Mucosa of rectum (tissue), 2 donors: ENCODE results near the gene FOXK1.
A peak's percentile ranks its signal among the peaks of the same experiment; 100 is the strongest.

Experiments used
- H3K27ac ChIP-seq, 2 donors: one replicate each; pipeline ENCODE4 v1.7.0; 2013; ENCODE audit warnings: inconsistent platforms in 2 of 2, low read depth in 2 of 2, low read length in 2 of 2
- H3K27me3 ChIP-seq, 2 donors: one replicate each; pipeline ENCODE4 v1.7.0; 2013; ENCODE audit warnings: low read length in 2 of 2; ENCODE audit not compliant: control insufficient read depth in 2 of 2, insufficient read depth in 2 of 2
- H3K36me3 ChIP-seq, 2 donors: one replicate each; pipeline ENCODE4 v1.7.0; 2013; ENCODE audit warnings: low read length in 2 of 2; ENCODE audit not compliant: control insufficient read depth in 2 of 2, insufficient read depth in 2 of 2
- H3K4me1 ChIP-seq, 2 donors: one replicate each; pipeline ENCODE4 v1.7.0; 2013; ENCODE audit warnings: low read length in 2 of 2, mild to moderate bottlenecking in 1 of 2; ENCODE audit not compliant: control insufficient read depth in 2 of 2, insufficient read depth in 2 of 2
- H3K4me3 ChIP-seq, 2 donors: one replicate each; pipeline ENCODE4 v1.7.0; 2013; ENCODE audit warnings: low read length in 2 of 2
- H3K9ac ChIP-seq, 2 donors: one replicate each; pipeline ENCODE4 v1.7.0; 2013; ENCODE audit warnings: low read length in 2 of 2, low read depth in 1 of 2, mild to moderate bottlenecking in 1 of 2
- H3K9me3 ChIP-seq, 2 donors: one replicate each; pipeline ENCODE4 v1.7.0; 2013; ENCODE audit warnings: low read length in 2 of 2; ENCODE audit not compliant: control insufficient read depth in 2 of 2
- donor health status: healthy.
- donor health status: Normal muscosa, but diverticular disease.

FOXK1 gene

GRCh38 chr7:4707980-4708411 lies 25.9 kb downstream of the FOXK1 start:
- Histone ChIP-seq H3K36me3 (no peaks in the 10 kb centered on the region), H3K27me3 (no peaks in the 10 kb centered on the region), H3K4me3 (no peak overlapping the region), H3K27ac (no peak overlapping the region), H3K4me1 (peaks cover 8 to 12% of the 10 kb centered on the region in 2 donors), H3K9ac (no peak overlapping the region), H3K9me3 (no peaks in the 10 kb centered on the region)

- Histone ChIP-seq H3K36me3 (no peaks in the 10 kb centered on the region), H3K9ac (no peak overlapping the region), H3K4me1 (peaks cover 10 to 14% of the 10 kb centered on the region in 2 donors), H3K27ac (no peak overlapping the region), H3K9me3 (no peaks in the 10 kb centered on the region), H3K27me3 (no peaks in the 10 kb centered on the region), H3K4me3 (no peak overlapping the region)
Measured at GRCh38 chr7:4709187-4709586, 27.1 kb downstream of the FOXK1 start.

- Histone ChIP-seq H3K4me3 (no peak overlapping the region), H3K27me3 (no peaks in the 10 kb centered on the region), H3K9ac (no peak overlapping the region), H3K4me1 (peaks cover 13 to 14% of the 10 kb centered on the region in 2 donors), H3K9me3 (no peaks in the 10 kb centered on the region), H3K36me3 (peaks cover 0 to 4% of the 10 kb centered on the region in 2 donors), H3K27ac (no peak overlapping the region)
Measured at GRCh38 chr7:4711093-4711492, 29.0 kb downstream of the FOXK1 start.

GRCh38 chr7:4711634-4712033 lies 29.5 kb downstream of the FOXK1 start:
- no peak overlapping the region for H3K4me3 ChIP-seq
- H3K27ac ChIP-seq, result no peak overlapping the region
- peaks cover 13 to 14% of the 10 kb centered on the region in 2 donors for H3K4me1 ChIP-seq
- no peaks in the 10 kb centered on the region for H3K27me3 ChIP-seq
- H3K9me3 ChIP-seq, result no peaks in the 10 kb centered on the region
- peaks cover 0 to 4% of the 10 kb centered on the region in 2 donors for H3K36me3 ChIP-seq
- H3K9ac ChIP-seq, result no peak overlapping the region

- Histone ChIP-seq H3K4me1 (peaks cover 13 to 14% of the 10 kb centered on the region in 2 donors), H3K9ac (no peak overlapping the region), H3K4me3 (peak overlapping the region; percentile 4 to 20)
Measured at GRCh38 chr7:4712281-4713182, 30.4 kb downstream of the FOXK1 start.

GRCh38 chr7:4713183-4713784 lies 31.2 kb downstream of the FOXK1 start:
- peaks cover 13 to 14% of the 10 kb centered on the region in 2 donors for H3K4me1 ChIP-seq
- peaks cover 4% of the 10 kb centered on the region in 2 donors for H3K36me3 ChIP-seq
- H3K27me3 ChIP-seq, result no peaks in the 10 kb centered on the region
- no peak overlapping the region for H3K27ac ChIP-seq
- no peak overlapping the region for H3K9ac ChIP-seq
- no peaks in the 10 kb centered on the region for H3K9me3 ChIP-seq
- peak overlapping the region in 1 of 2 donors; percentile 20 for H3K4me3 ChIP-seq

More at GRCh38 chr7:4712281-4713182, 30.4 kb downstream of the FOXK1 start:
- Histone ChIP-seq H3K27ac (peak overlapping the region; percentile 9 to 13), H3K27me3 (no peaks in the 10 kb centered on the region), H3K36me3 (peaks cover 0 to 4% of the 10 kb centered on the region in 2 donors), H3K9me3 (no peaks in the 10 kb centered on the region)

GRCh38 chr7:4714161-4714700 lies 32.1 kb downstream of the FOXK1 start:
- H3K9ac ChIP-seq, result no peak overlapping the region
- H3K27ac ChIP-seq, result no peak overlapping the region
- H3K4me3 ChIP-seq, result no peak overlapping the region
- H3K4me1 ChIP-seq, result peaks cover 13 to 14% of the 10 kb centered on the region in 2 donors
- H3K27me3 ChIP-seq, result no peaks in the 10 kb centered on the region
- H3K36me3 ChIP-seq, result peaks cover 4% of the 10 kb centered on the region in 2 donors
- H3K9me3 ChIP-seq, result no peaks in the 10 kb centered on the region

GRCh38 chr7:4714767-4715409 lies 32.8 kb downstream of the FOXK1 start:
- Histone ChIP-seq H3K36me3 (peaks cover 4% of the 10 kb centered on the region in 2 donors), H3K9ac (no peak overlapping the region), H3K27ac (no peak overlapping the region), H3K4me3 (no peak overlapping the region), H3K4me1 (peaks cover 13 to 14% of the 10 kb centered on the region in 2 donors), H3K9me3 (no peaks in the 10 kb centered on the region), H3K27me3 (no peaks in the 10 kb centered on the region)

- Histone ChIP-seq H3K9ac (no peak overlapping the region), H3K4me1 (peaks cover 13 to 14% of the 10 kb centered on the region in 2 donors), H3K4me3 (no peak overlapping the region), H3K27me3 (no peaks in the 10 kb centered on the region), H3K9me3 (no peaks in the 10 kb centered on the region), H3K36me3 (peaks cover 4% of the 10 kb centered on the region in 2 donors), H3K27ac (no peak overlapping the region)
Measured at GRCh38 chr7:4715410-4715776, 33.3 kb downstream of the FOXK1 start.
